Neural cell (in vitro differentiated cells): Measurements from ENCODE around the gene CDC23. TPM values are rescaled to one million over a fixed set of nuclear protein-coding genes. Genes with fewer than 3 reads are reported as not detected.

Source experiments
- H2AFZ ChIP-seq: fragments of 200-600, 300-800 bp; sonication (generic), shearing (Covaris generic); 2 replicates; pipeline ENCODE4 v1.6.0; 2014; ENCODE audit warnings: low read depth, mild to moderate bottlenecking, antibody characterized with exemption, low read length, moderate library complexity
- H3F3A ChIP-seq: fragments of 200-600 bp; shearing (Covaris generic); 2 replicates; pipeline ENCODE4 v1.6.1; 2016; ENCODE audit warnings: mild to moderate bottlenecking, moderate library complexity, mixed read lengths, antibody characterized with exemption, low read length; ENCODE audit not compliant: insufficient read depth, poor library complexity, severe bottlenecking
- H3K27ac ChIP-seq: fragments of 200-600, 300-800 bp; sonication (generic), shearing (Covaris generic); 2 replicates; pipeline ENCODE4 v1.5.1; 2014; ENCODE audit warnings: mild to moderate bottlenecking, low read length, moderate library complexity
- H3K27me3 ChIP-seq: fragments of 300-800, 200-600 bp; sonication (generic), shearing (Covaris generic); 2 replicates; pipeline ENCODE4 v1.6.0; 2014; ENCODE audit warnings: mild to moderate bottlenecking, low read depth, low read length, moderate library complexity; ENCODE audit not compliant: insufficient read depth
- H3K36me3 ChIP-seq: fragments of 300-800, 200-600 bp; sonication (generic), shearing (Covaris generic); 2 replicates; pipeline ENCODE4 v1.5.1; 2014; ENCODE audit warnings: mild to moderate bottlenecking, antibody characterized with exemption, low read length, moderate library complexity; ENCODE audit not compliant: insufficient read depth
- H3K4me2 ChIP-seq: fragments of 300-800, 200-600 bp; sonication (generic), shearing (Covaris generic); 2 replicates; pipeline ENCODE4 v1.6.0; 2014; ENCODE audit warnings: mild to moderate bottlenecking, low read length
- H3K4me3 ChIP-seq: fragments of 300-800, 200-600 bp; sonication (generic), shearing (Covaris generic); 2 replicates; pipeline ENCODE4 v1.5.1; 2014; ENCODE audit warnings: mild to moderate bottlenecking, low read length, moderate library complexity
- H3K79me2 ChIP-seq: fragments of 200-600 bp; shearing (Covaris generic); replicated peaks from 2 replicates; pipeline ENCODE4 v1.6.0; 2014; ENCODE audit warnings: mild to moderate bottlenecking, low read length, moderate library complexity; ENCODE audit not compliant: insufficient read depth
- H3K9ac ChIP-seq: fragments of 300-800, 200-600 bp; sonication (generic), shearing (Covaris generic); 2 replicates; pipeline ENCODE4 v1.6.1; 2016; ENCODE audit warnings: mild to moderate bottlenecking, low read length, mixed read lengths
- H3K9me2 ChIP-seq: fragments of 200-600 bp; shearing (Covaris generic); 2 replicates; pipeline ENCODE4 v1.6.1; 2016; ENCODE audit warnings: mild to moderate bottlenecking, low read length, mixed read lengths; ENCODE audit not compliant: insufficient read depth
- H3K9me3 ChIP-seq: fragments of 200-600, 300-800 bp; sonication (generic), shearing (Covaris generic); 2 replicates; pipeline ENCODE4 v1.6.1; 2016; ENCODE audit warnings: mild to moderate bottlenecking, mixed run types, low read length, moderate library complexity, mixed read lengths
- H4K20me1 ChIP-seq: fragments of 200-600 bp; shearing (Covaris generic); 2 replicates; pipeline ENCODE4 v1.6.1; 2016; ENCODE audit warnings: mild to moderate bottlenecking, mixed run types; ENCODE audit not compliant: insufficient read depth
- EP300 ChIP-seq: fragments of 450-650 bp; conservative IDR thresholded peaks from 2 replicates; pipeline ENCODE4 v1.6.1; 2014; ENCODE audit warnings: antibody characterized with exemption, mild to moderate bottlenecking, moderate library complexity; ENCODE audit not compliant: poor library complexity, severe bottlenecking
- EZH2 ChIP-seq: fragments of 200-600, 300-800 bp; shearing (Covaris generic), sonication (generic); IDR thresholded peaks from 2 replicates; pipeline ENCODE4 v1.6.1; 2014; ENCODE audit warnings: antibody characterized with exemption, low read length, borderline replicate concordance, mild to moderate bottlenecking; ENCODE audit not compliant: insufficient read depth, poor library complexity, severe bottlenecking
- MXI1 ChIP-seq: fragments of 450-650 bp; conservative IDR thresholded peaks from 2 replicates; pipeline ENCODE4 v1.6.1; 2014; ENCODE audit warnings: antibody characterized with exemption, mild to moderate bottlenecking; ENCODE audit not compliant: poor library complexity, severe bottlenecking
- POLR2AphosphoS5 ChIP-seq: IDR thresholded peaks from 2 replicates; pipeline ENCODE4 v1.6.1; 2012
- RAD21 ChIP-seq: fragments of 450-650 bp; conservative IDR thresholded peaks from 2 replicates; pipeline ENCODE4 v1.6.1; 2014; ENCODE audit warnings: antibody characterized with exemption, mild to moderate bottlenecking, moderate library complexity
- SMC3 ChIP-seq: fragments of 450-650 bp; conservative IDR thresholded peaks from 2 replicates; pipeline ENCODE4 v1.6.1; 2014; ENCODE audit warnings: antibody characterized with exemption, mild to moderate bottlenecking, moderate library complexity; ENCODE audit not compliant: poor library complexity
- TAF1 ChIP-seq: IDR thresholded peaks from 2 replicates; pipeline ENCODE4 v1.6.1; 2012; ENCODE audit warnings: low read depth
- polyA plus RNA-seq: library from polyadenylated mRNA; depleted of rRNA; stranded (reverse); fragments of >200 nt; gene quantifications from 2 replicates; pipeline ENCODE4 v1.2.3, GENCODE V29; 2014
- TF ChIP-seq, protein P1 (sequence below): fragments of 450-650 bp; IDR thresholded peaks from 2 replicates; pipeline ENCODE4 v1.5.1; 2014; ENCODE audit warnings: antibody characterized with exemption, mild to moderate bottlenecking, moderate library complexity; ENCODE audit not compliant: poor library complexity, severe bottlenecking
- TF ChIP-seq, protein P2 (sequence below): IDR thresholded peaks from 2 replicates; pipeline ENCODE4 v1.6.1; 2012; ENCODE audit warnings: borderline replicate concordance

Gene CDC23
- polyA plus RNA-seq, 1 donor from 2014 or later, result 52.9 TPM

DNA sequence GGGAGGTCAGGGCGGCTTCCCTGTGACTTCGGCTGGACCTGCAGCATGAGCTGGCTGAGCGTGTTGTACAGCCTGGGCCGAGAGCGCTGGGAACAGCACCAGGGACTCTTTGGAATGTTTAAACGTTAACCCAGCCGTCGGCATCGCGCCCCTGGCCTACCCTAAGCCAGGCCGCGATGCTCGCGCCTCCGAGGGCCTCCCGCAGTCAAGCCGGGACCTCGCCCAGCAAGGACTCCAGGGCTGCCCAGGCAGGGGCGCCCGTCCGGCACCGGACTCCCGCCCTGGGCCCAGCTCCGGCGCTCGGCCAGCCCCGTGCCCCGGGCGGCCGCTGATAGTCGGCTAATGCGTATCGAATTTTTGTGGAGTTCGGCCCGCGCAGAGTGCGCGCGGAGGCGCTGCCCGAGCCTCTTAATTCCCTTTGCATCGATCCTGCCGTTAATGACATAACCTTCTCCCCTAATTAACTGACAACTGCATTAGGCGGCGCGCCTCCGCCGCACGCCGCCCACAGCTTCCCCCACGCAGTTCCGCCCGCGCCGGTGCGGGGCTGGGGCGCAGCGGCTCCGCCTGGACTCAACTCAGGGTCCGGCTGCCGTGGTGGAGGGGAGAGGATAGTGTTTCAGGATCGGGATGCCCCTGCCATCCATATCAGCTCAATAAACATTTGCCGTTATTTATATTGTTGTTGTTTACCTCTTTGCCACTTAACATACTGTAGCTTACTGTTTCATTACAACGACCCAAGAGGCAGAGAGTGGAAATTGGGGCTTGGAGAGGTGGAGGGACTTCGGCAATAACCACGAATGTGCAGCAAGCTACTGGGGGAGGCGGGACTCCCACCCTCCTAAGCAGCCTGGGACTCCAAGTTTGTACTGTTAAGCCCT is 28.8 kb upstream of the CDC23 start:
- H3K4me3 ChIP-seq, result peak overlapping the region; percentile 57
- TF ChIP-seq, protein P1, sequence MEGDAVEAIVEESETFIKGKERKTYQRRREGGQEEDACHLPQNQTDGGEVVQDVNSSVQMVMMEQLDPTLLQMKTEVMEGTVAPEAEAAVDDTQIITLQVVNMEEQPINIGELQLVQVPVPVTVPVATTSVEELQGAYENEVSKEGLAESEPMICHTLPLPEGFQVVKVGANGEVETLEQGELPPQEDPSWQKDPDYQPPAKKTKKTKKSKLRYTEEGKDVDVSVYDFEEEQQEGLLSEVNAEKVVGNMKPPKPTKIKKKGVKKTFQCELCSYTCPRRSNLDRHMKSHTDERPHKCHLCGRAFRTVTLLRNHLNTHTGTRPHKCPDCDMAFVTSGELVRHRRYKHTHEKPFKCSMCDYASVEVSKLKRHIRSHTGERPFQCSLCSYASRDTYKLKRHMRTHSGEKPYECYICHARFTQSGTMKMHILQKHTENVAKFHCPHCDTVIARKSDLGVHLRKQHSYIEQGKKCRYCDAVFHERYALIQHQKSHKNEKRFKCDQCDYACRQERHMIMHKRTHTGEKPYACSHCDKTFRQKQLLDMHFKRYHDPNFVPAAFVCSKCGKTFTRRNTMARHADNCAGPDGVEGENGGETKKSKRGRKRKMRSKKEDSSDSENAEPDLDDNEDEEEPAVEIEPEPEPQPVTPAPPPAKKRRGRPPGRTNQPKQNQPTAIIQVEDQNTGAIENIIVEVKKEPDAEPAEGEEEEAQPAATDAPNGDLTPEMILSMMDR, result no peak
- no peak for TF ChIP-seq RAD21
- TF ChIP-seq TAF1, result no peak
- no peak for TF ChIP-seq EP300
- TF ChIP-seq MXI1, result no peak
- TF ChIP-seq SMC3, result no peak
- TF ChIP-seq POLR2AphosphoS5, result no peak
- TF ChIP-seq EZH2, result no peak
- TF ChIP-seq, protein P2, sequence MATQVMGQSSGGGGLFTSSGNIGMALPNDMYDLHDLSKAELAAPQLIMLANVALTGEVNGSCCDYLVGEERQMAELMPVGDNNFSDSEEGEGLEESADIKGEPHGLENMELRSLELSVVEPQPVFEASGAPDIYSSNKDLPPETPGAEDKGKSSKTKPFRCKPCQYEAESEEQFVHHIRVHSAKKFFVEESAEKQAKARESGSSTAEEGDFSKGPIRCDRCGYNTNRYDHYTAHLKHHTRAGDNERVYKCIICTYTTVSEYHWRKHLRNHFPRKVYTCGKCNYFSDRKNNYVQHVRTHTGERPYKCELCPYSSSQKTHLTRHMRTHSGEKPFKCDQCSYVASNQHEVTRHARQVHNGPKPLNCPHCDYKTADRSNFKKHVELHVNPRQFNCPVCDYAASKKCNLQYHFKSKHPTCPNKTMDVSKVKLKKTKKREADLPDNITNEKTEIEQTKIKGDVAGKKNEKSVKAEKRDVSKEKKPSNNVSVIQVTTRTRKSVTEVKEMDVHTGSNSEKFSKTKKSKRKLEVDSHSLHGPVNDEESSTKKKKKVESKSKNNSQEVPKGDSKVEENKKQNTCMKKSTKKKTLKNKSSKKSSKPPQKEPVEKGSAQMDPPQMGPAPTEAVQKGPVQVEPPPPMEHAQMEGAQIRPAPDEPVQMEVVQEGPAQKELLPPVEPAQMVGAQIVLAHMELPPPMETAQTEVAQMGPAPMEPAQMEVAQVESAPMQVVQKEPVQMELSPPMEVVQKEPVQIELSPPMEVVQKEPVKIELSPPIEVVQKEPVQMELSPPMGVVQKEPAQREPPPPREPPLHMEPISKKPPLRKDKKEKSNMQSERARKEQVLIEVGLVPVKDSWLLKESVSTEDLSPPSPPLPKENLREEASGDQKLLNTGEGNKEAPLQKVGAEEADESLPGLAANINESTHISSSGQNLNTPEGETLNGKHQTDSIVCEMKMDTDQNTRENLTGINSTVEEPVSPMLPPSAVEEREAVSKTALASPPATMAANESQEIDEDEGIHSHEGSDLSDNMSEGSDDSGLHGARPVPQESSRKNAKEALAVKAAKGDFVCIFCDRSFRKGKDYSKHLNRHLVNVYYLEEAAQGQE, result no peak
- no peak overlapping the region for H3K4me2 ChIP-seq
- peaks cover 5% of the 10 kb centered on the region for H3K9me3 ChIP-seq
- peaks cover 31% of the 10 kb centered on the region for H3K27me3 ChIP-seq
- H3K27ac ChIP-seq, result no peak overlapping the region
- H3K36me3 ChIP-seq, result no peaks in the 10 kb centered on the region
- no peaks in the 10 kb centered on the region for H3F3A ChIP-seq
- no peak overlapping the region for H3K9ac ChIP-seq
- H4K20me1 ChIP-seq, result no peaks in the 10 kb centered on the region
- no peak overlapping the region for H2AFZ ChIP-seq
- H3K9me2 ChIP-seq, result no peaks in the 10 kb centered on the region
- no peaks in the 10 kb centered on the region for H3K79me2 ChIP-seq

DNA sequence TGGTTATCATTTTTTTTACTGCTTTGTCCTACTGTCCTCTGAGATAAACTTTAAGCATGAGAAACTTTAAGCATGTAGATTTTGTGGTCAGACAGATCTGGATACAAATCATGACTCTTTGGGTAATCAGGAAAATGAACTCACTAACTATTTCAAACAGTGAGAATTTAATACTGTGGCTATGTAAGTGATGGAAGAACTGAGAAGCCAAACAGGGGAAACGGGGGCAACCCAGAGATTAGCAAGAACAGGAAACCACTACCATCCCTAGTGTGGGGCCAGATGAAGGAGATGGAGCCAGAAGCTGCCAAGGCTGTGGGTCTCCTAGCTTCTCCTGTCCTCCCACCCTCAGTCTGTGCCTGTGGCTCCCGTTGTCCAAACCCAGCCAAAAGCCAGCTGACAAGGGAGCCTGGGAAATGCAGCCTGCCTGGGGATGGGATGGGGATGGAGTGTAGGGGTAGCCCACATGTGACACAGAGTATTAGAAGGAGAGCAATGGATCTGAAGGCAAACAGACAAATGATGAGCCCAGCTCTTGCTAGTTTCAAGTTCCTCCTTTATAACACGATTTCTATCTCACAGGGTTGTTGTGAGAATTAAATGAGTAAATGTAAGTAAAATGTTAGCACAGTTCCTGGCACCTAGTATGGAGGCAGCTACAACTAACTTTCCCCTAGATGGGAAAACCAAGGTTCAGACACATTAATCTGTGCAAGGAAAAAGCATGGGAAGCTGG is 27.7 kb upstream of the CDC23 start:
- Histone ChIP-seq H3F3A (no peaks in the 10 kb centered on the region), H3K9ac (no peak overlapping the region), H3K9me2 (no peaks in the 10 kb centered on the region), H3K9me3 (peaks cover 5% of the 10 kb centered on the region), H4K20me1 (no peaks in the 10 kb centered on the region), H3K36me3 (no peaks in the 10 kb centered on the region), H3K4me3 (no peak overlapping the region), H3K27ac (no peak overlapping the region), H2AFZ (no peak overlapping the region), H3K79me2 (no peaks in the 10 kb centered on the region), H3K4me2 (no peak overlapping the region), H3K27me3 (peaks cover 31% of the 10 kb centered on the region)
- TF ChIP-seq POLR2AphosphoS5, result no peak
- TF ChIP-seq, protein P2, result no peak
- no peak for TF ChIP-seq MXI1
- TF ChIP-seq SMC3, result no peak
- TF ChIP-seq TAF1, result no peak
